SH-SY5Y (cell line): ENCODE data around the gene GRAP2.

Source experiments
- GATA2 ChIP-seq: IDR thresholded peaks from 2 replicates; pipeline ENCODE4 v1.6.1; 2011; ENCODE audit warnings: mild to moderate bottlenecking, low read depth, low read length
- GATA3 ChIP-seq: IDR thresholded peaks from 2 replicates; pipeline ENCODE4 v1.6.1; 2011; ENCODE audit warnings: low read depth, mild to moderate bottlenecking, low read length, moderate library complexity

GRAP2 gene

DNA sequence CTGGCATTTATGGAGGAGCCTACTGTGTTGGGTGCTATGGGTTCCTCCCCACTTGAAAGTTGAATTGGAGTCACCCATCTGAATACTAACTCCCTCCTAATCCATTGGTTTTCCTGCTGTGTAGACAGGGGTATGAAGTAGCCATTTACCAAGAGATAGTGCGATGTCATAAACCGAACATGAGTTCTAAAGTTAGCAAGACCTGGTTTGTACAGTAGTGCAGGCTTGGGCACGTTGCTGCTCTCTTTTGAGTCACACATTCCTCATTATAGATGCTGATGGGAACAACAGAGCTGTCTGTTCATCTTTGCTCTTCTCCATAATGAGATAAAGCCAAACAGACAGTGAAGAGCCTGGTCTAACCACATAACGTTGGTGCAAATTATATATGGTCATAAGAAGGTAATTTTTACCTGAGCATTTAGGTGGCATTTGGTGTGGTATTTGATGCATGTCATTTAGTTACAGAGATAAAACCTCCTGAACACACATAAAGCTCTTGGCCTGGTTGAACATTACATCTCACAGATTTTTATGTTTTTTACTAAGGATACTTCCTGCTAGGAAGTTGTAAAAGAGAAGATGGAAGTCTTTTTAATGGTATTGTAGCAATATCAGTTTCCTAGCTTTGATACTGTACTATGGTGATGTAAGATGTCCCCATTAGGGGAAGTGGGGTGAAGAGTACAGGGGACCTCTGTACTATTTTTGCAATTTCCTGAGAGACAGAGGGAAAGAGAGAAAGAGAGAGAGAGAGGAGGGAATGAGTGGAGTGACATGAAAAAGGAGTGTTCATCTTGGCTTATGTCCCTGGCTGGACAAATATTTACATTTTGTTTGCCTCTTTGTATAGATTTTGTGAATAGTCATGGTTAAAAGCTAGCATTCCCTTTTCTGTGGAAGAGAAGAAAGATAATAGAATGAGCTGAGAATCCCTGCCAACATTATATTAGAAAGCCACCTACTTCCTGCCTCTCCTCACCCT is 27.9 kb downstream of the GRAP2 start:
- TF ChIP-seq GATA3 (no peak), GATA2 (no peak)

DNA sequence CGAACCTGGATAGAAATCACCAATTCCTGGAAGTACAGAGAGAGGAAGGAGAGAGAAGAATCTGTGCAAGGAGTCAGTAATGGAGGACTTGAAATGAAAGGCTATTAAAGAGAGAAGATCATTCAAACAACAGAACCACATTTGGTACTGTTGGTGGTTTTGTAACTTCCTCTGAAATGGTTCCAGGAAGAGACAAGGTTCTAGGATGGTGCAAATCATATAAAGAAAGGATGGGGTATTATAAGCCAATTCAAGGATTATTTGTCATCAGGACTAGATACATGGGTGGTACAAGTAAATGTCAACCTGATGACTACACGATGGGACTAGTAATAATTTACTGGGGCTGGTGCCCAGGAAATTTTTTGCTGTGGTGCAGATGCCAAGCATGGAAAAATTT is 30.4 kb downstream of the GRAP2 start:
- TF ChIP-seq GATA3: no peak
- TF ChIP-seq GATA2: no peak

DNA sequence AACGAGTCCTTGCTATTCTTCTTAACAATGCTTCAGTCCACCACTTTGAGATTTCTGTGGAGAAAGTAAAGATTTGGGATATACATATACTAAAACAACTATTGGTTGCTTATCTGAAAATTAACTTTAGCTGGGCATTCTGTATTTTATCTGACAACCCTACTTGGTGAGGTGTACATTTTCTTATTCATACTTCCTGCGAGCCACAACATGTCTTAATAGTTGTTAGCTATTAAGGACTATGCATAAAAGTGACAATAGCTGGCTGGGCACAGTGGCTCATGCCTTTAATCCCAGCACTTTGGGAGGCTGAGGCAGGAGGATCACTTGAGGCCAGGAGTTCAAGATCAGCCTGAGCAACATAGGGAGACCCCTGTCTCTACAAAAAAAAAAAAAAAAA is 31.3 kb downstream of the GRAP2 start:
- TF ChIP-seq GATA3: no peak

DNA sequence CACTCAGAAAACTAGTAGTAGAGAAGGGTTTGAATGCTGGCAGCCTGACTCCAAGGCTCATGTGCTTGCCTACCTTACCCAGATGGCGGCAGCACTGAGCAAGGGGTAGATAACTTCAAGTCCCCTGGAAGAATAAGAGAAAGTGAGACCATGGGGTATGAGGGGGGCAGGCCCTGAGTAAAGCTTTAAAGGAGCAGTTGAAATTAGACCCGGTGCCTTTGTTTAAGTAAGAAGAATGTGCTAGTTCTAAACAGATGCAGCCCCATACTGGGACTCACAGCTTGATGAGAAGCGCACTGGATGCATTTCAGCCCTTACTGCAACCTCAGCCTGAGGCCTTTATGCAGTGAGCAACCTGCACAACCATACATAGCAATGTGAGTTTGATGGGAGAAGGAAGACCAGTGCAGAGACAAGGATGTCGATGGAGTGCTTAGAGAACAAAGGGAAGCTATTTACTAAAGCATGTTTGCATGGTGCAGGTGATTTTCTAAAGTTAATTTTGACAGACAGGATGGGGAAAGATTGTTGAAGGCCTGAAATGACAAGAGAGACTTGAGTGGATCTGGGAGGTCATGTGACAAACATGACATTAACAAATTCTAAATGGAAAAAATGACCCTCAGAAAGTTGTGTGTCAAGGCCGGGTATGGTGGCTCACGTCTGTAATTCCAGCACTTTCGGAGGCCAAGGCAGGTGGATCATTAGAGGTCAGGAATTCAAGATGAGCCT is 32.2 kb downstream of the GRAP2 start:
- TF ChIP-seq GATA3: no peak
- no peak for TF ChIP-seq GATA2

DNA sequence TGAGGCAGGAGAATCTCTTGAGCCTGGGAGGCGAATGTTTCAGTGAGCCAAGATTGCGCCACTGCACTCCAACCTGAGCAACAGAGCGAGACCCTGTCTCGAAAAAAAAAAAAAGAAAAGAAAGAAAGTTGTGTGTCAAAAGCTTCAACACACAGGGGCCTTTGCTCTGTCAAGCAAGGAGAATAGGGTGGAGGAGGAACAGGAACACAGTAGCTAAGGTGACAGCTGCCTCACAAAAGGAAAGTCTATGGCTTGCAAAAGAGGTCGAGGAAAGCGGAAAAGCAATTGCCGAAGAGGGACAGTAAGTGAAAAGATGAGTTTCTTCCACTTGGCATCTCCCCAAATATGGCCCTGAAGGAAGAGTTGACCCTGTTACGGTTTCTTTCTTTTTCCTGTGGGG is 32.9 kb downstream of the GRAP2 start:
- TF ChIP-seq GATA2 (no peak), GATA3 (no peak)

DNA sequence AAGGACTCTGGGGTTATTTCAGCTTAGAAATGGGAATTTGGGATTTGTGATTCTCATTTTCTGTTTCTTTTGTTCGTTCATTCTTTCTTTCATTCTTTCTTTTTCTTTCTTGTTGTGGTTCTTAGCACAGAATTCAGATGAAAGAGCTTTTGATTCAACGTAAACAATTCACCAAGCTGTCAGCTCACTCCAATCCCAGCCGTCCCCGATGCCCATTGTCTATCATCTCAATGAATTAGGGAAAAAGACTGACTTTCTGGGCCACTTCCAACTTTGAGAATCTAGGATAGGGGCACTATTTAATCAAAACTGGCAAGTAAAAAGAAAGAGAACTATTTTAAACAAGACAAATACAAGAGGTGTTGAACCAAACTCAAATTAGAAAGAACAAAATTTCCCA is 34.2 kb downstream of the GRAP2 start:
- no peak for TF ChIP-seq GATA3
- TF ChIP-seq GATA2: no peak

DNA sequence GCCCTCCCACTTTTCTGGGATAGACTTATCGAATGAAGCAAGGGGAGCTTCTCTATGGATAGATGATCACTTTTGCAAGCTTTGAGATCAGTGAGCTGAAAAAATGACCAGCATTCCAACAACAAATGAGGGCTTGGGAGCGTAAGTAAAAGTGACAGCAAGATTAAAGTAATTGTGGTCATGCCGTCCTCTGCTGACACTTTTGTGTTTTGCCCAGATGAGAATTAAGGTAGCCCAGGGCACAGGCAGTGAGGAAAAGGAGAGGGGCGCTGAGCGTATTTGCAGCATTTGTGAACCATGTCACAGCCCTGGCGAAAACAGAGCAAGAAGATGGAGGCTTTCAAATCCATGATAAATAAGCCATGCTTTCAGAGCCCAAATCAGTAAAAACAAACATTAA is 34.7 kb downstream of the GRAP2 start:
- TF ChIP-seq GATA3: no peak
- TF ChIP-seq GATA2: no peak

DNA sequence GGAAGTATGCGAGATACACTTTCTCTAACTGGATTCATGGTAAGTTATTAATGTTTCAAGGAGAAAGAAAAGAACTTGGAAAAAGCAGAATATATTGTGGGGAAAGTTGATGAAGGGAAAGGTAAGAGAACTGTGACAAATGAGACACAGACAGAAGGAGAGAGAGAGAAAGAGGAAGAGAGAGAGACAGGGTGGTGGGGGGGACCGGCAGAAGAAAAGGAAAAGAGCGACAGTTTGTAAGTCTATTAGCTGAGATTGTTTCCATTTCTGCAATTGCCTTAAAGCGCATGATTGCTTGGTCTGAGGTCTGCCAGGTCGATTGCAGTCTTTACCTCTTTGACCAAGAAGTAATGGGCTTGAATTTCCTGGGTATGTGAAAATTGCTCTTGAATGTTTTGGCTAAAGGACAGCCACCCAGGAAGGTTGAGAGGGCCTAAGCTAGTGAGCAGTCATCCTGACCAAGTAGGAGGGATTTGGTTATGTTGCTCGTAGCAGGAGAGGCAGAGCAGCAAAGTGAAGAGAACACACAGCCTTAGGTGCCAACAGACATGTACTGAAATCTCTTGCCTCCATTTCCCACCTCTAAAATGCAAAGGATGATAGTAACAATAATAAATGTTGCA is 35.8 kb downstream of the GRAP2 start:
- TF ChIP-seq GATA3: no peak
- TF ChIP-seq GATA2: no peak

DNA sequence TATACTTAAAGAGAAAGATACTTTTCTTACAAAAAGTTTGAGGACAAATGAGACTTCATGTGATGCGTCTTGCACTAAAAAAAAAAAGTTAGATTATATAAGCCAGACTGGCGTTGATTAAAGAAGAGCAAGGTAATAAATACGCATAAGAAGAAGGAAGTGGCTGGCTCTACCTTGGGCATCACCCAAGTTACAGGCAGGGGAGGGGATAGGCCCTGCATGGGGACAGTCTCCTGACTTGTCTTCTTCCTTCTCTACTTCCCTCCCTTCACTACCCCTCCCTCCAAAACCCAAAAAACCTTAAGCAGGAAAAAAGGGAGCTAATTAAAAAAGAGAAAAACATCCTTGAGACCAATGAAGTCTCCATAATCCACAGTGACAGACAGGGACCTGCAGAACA is 37.0 kb downstream of the GRAP2 start:
- TF ChIP-seq GATA2 (no peak), GATA3 (no peak)

DNA sequence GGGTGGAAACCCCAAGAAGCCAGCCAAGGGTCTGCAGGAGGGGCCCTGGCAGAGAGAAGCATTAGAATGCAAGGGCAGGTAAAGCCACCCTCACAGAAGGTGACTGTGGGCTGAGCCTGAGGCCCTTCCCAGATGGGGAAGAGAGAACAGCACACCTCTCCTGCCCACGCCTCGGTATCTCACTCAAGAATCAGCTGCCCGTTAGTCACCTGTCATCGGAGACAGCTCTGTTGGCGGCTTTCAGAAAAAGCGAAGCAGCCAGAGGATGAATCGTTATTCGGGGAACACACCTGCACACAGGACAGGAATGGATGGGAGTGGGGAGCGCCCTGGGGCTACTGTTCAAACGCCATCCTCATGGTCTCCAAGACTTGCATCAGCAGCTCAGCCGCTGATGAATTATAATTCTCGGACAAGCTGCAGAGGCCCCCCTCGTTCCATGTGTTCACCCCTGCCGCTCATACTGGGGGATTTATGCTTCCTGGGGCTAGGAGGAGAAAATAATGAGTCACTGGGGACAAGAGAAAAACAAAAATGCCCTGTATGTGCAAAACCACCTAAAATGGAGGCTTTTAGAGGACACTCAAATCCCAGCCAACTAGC is 37.7 kb downstream of the GRAP2 start:
- no peak for TF ChIP-seq GATA3
- TF ChIP-seq GATA2: no peak

DNA sequence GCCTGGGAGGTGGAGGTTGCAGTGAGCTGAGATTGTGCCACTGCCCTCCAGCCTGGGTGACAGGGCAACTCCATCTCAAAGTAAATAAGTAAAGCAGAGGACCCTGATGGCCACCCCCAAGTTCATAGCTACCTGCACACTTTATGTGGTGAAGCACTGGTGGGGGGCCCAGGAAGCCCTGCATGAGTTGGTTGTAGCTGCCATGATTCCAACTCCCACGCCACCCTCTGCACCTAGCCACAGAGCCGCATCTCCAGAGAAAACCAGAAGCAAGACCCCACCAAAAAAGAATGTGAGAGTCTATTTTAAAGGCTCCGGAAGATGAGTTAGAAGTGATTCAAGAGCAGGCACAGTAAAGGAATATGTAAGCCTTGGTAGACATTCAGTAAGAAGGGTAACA is 38.9 kb downstream of the GRAP2 start:
- no peak for TF ChIP-seq GATA2

DNA sequence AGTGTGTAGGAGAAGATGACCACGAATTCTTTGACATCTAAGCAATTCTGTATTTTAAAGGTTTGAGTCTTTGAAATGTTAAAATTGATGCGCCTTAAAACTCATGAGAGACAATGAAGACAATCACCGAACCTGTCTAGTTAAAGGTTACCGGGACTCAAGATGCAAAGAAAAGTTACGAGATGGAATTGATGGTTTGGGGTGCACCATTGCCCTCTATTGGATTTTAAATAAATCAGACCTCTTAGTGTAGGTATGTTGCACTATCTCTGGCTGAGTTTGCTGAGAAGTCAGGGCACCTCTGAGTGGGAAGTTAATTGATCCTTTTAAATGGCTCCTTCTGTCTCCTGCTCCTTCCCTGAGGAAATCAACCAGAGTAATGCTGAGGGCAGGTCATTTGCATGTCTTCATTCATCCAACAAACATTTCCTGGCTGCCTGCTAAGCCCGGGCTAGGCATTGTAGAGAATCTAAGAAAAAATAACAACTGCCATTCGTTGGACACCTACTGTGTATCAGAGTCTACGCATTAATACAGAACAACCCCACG is 39.9 kb downstream of the GRAP2 start:
- no peak for TF ChIP-seq GATA2

DNA sequence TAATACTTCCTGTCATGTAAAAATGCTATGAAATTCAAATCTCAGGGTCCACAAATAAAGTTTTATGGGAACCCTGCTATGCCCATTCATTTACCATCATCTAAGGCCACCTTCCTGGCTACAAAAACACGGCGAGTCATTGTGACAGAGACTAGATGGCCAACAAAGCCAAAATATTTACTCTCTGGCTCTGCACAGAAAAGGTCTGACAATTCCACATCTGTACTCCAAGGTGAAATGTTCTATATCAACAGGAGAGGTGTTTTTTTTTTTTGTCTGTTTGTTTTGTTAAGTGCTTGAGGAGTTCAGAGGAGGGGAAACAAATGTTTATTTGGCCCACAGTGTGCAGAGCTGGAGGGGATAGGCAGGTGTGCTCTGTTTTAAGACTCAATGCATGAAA is 40.7 kb downstream of the GRAP2 start:
- TF ChIP-seq GATA3 (no peak), GATA2 (no peak)
